ENCODE results near the gene ELOB. TPM values are rescaled to one million over a fixed set of nuclear protein-coding genes. Genes with fewer than 3 reads are reported as not detected.

The ELOB gene
- total RNA-seq, 1 experiment from 2014 or later, result 319 TPM

DNA sequence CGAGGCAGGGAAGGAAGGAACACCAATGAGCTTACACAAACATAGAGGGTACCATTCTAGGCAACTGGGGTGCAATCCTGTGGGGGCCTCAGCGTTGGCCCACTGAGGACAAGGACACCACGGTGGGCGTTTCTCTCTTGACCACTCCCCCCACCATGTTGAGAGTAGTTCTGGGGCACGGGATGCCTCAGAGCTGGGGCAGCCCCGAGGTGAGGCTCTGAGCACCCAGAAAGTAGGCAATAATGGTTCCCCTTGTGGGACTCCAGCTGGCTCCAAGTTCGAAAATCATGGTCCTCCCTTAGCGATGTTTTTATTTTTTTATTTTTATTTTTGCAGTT lies 45.0 kb upstream of the ELOB start:
- no CpG with 5 or more reads among the region's 8 CpGs for WGBS (ENCODE audit: extremely low coverage, insufficient read length, low lambda C conversion rate)
- Histone ChIP-seq H3K9me3 (ENCODE audit: control insufficient read depth, low read depth, low read length) (no peaks in the 10 kb centered on the region), H2AK5ac (ENCODE audit: insufficient read length, low read length) (no peak overlapping the region), H3K23me2 (ENCODE audit: insufficient read length, low read depth, low read length, poor library complexity, severe bottlenecking) (no peaks in the 10 kb centered on the region), H3K79me1 (ENCODE audit: insufficient read depth, low read depth, low read length, poor library complexity, severe bottlenecking) (no peaks in the 10 kb centered on the region), H2BK12ac (ENCODE audit: insufficient read length, low read depth, low read length) (no peak overlapping the region), H2BK20ac (ENCODE audit: low read depth, low read length, poor library complexity, severe bottlenecking) (no peak overlapping the region), H3K27ac (ENCODE audit: insufficient read length, low read depth, low read length) (no peak overlapping the region), H4K91ac (ENCODE audit: insufficient read length, low read depth, low read length) (no peak overlapping the region), H3K18ac (ENCODE audit: insufficient read length, low read depth, low read length) (no peak overlapping the region), H4K8ac (replicated peaks; ENCODE audit: insufficient read length, low read depth, low read length) (no peak overlapping the region), H3T11ph (ENCODE audit: low read length) (no peak overlapping the region), H3K14ac (ENCODE audit: insufficient read depth, low read length) (no peak overlapping the region), H2BK5ac (ENCODE audit: insufficient read length, low read length) (no peak overlapping the region), H2BK120ac (ENCODE audit: low read depth, low read length, poor library complexity, severe bottlenecking) (no peak overlapping the region), H3K27me3 (ENCODE audit: insufficient read depth, low read length) (no peaks in the 10 kb centered on the region), H2AFZ (ENCODE audit: low read length) (no peak overlapping the region), H2BK15ac (ENCODE audit: low read depth, low read length) (no peak overlapping the region), H3K9ac (ENCODE audit: extremely low read depth, insufficient read length, low read length) (no peak overlapping the region), H4K20me1 (ENCODE audit: control insufficient read depth, insufficient read depth, insufficient read length) (no peaks in the 10 kb centered on the region), H3K79me2 (ENCODE audit: insufficient read depth, low read length) (no peaks in the 10 kb centered on the region), H4K5ac (ENCODE audit: insufficient read length, low read depth, low read length) (no peak overlapping the region), H3K4me1 (ENCODE audit: insufficient read depth, low read length) (no peaks in the 10 kb centered on the region), H3K4ac (ENCODE audit: low read depth, low read length) (no peak overlapping the region), H3K23ac (ENCODE audit: insufficient read length, low read depth, low read length) (no peak overlapping the region), H3K4me2 (ENCODE audit: insufficient read depth, insufficient read length, low read length) (no peak overlapping the region), H3K56ac (ENCODE audit: insufficient read length, low read depth, low read length) (no peak overlapping the region)
- DNase-seq, result no peak
- Mint-ChIP-seq H3K36me3 (ENCODE audit: insufficient read depth in 1 of 3, low read depth in 3 of 3) (no peaks in the 10 kb centered on the region; a peak in 1 of 7 replicates), H3K9me3 (no peaks in the 10 kb centered on the region), H3K27me3 (ENCODE audit: low read depth) (no peaks in the 10 kb centered on the region), H3K4me3 (no peak overlapping the region), H3K4me1 (no peaks in the 10 kb centered on the region), H3K27ac (no peak overlapping the region)
- TF ChIP-seq, protein P1, sequence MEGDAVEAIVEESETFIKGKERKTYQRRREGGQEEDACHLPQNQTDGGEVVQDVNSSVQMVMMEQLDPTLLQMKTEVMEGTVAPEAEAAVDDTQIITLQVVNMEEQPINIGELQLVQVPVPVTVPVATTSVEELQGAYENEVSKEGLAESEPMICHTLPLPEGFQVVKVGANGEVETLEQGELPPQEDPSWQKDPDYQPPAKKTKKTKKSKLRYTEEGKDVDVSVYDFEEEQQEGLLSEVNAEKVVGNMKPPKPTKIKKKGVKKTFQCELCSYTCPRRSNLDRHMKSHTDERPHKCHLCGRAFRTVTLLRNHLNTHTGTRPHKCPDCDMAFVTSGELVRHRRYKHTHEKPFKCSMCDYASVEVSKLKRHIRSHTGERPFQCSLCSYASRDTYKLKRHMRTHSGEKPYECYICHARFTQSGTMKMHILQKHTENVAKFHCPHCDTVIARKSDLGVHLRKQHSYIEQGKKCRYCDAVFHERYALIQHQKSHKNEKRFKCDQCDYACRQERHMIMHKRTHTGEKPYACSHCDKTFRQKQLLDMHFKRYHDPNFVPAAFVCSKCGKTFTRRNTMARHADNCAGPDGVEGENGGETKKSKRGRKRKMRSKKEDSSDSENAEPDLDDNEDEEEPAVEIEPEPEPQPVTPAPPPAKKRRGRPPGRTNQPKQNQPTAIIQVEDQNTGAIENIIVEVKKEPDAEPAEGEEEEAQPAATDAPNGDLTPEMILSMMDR (conservative IDR thresholded peaks at IDR 0.05), result no peak
